Neuronal stem cell (in vitro differentiated cells): ENCODE results near the gene EPB41L2.

ENCODE experiments used
- DNase-seq: peaks from one replicate; pipeline ENCODE4 v3.0.0-alpha.2; 2013; ENCODE audit warnings: low spot score
- H2AFZ ChIP-seq: one replicate; pipeline ENCODE4 v1.6.1; 2013; ENCODE audit warnings: mild to moderate bottlenecking, low read length, inconsistent platforms
- H2AK5ac ChIP-seq: 2 replicates; pipeline ENCODE4 v1.6.1; 2013; ENCODE audit warnings: low read depth, mild to moderate bottlenecking, inconsistent platforms, low read length, moderate library complexity, mixed read lengths
- H2BK120ac ChIP-seq: 2 replicates; pipeline ENCODE4 v1.6.1; 2013; ENCODE audit warnings: low read depth, mild to moderate bottlenecking, inconsistent platforms, low read length, moderate library complexity, mixed read lengths
- H2BK12ac ChIP-seq: one replicate; pipeline ENCODE4 v1.6.1; 2013; ENCODE audit warnings: low read length, inconsistent platforms
- H2BK15ac ChIP-seq: 2 replicates; pipeline ENCODE4 v1.6.1; 2013; ENCODE audit warnings: mild to moderate bottlenecking, low read length, inconsistent platforms, mixed read lengths
- H2BK5ac ChIP-seq: one replicate; pipeline ENCODE4 v1.6.1; 2013; ENCODE audit warnings: inconsistent platforms, mild to moderate bottlenecking, low read length, moderate library complexity
- H3K14ac ChIP-seq: one replicate; pipeline ENCODE4 v1.6.1; 2013; ENCODE audit warnings: low read length, inconsistent platforms
- H3K18ac ChIP-seq: 2 replicates; pipeline ENCODE4 v1.6.1; 2013; ENCODE audit warnings: low read length, inconsistent platforms
- H3K23ac ChIP-seq: 2 replicates; pipeline ENCODE4 v1.6.1; 2013; ENCODE audit warnings: low read depth, mild to moderate bottlenecking, mixed read lengths, low read length, inconsistent platforms; ENCODE audit not compliant: poor library complexity
- H3K27ac ChIP-seq: replicated peaks from 3 replicates; pipeline ENCODE4 v1.5.1; 2013; ENCODE audit warnings: low read length, inconsistent platforms
- H3K27me3 ChIP-seq, 3 experiments: 2 replicates each; pipeline ENCODE4 v1.6.1; 2013; ENCODE audit warnings: low read length in 3 of 3, mild to moderate bottlenecking in 2 of 3, inconsistent platforms in 1 of 3, low read depth in 1 of 3, mixed read lengths in 1 of 3, moderate library complexity in 1 of 3; ENCODE audit not compliant: control insufficient read depth in 3 of 3, insufficient read depth in 3 of 3
- H3K36me3 ChIP-seq, 2 donors: replicated peaks in 1 of 2; 2 replicates each; pipeline ENCODE4 v1.6.1; 2013; ENCODE audit warnings: low read length in 2 of 2; ENCODE audit not compliant: control insufficient read depth in 2 of 2, insufficient read depth in 2 of 2
- H3K4ac ChIP-seq: 2 replicates; pipeline ENCODE4 v1.6.1; 2013; ENCODE audit warnings: inconsistent platforms, mild to moderate bottlenecking, low read length, moderate library complexity
- H3K4me1 ChIP-seq, 2 donors: 1 replicate in 1 of 2; 2 replicates in 1 of 2; pipeline ENCODE4 v1.6.1; 2013; ENCODE audit warnings: low read length in 2 of 2, low read depth in 1 of 2; ENCODE audit not compliant: control insufficient read depth in 2 of 2, insufficient read depth in 1 of 2
- H3K4me2 ChIP-seq: one replicate; pipeline ENCODE4 v1.6.1; 2013; ENCODE audit warnings: mild to moderate bottlenecking, low read length, inconsistent platforms; ENCODE audit not compliant: insufficient read depth, poor library complexity, severe bottlenecking
- H3K4me3 ChIP-seq, 2 donors: 2 replicates each; pipeline ENCODE4 v1.5.1; 2013; ENCODE audit warnings: low read length in 2 of 2, mild to moderate bottlenecking in 2 of 2, inconsistent platforms in 1 of 2, moderate library complexity in 1 of 2
- H3K79me1 ChIP-seq: one replicate; pipeline ENCODE4 v1.6.1; 2013; ENCODE audit warnings: low read depth, mild to moderate bottlenecking, inconsistent platforms, low read length, moderate library complexity
- H3K9ac ChIP-seq: one replicate; pipeline ENCODE4 v1.6.1; 2013; ENCODE audit warnings: mild to moderate bottlenecking, low read depth, low read length, inconsistent platforms; ENCODE audit not compliant: poor library complexity
- H3K9me3 ChIP-seq, 2 donors: replicated peaks in 1 of 2; 2 replicates each; pipeline versions ENCODE3 to v1.6.1; 2013; ENCODE audit warnings: low read length in 2 of 2, mild to moderate bottlenecking in 2 of 2, inconsistent platforms in 1 of 2, low read depth in 1 of 2, mixed read lengths in 1 of 2, moderate library complexity in 1 of 2; ENCODE audit not compliant: control insufficient read depth in 2 of 2, insufficient read depth in 1 of 2
- H4K8ac ChIP-seq: one replicate; pipeline ENCODE4 v1.6.1; 2013; ENCODE audit warnings: low read depth, mild to moderate bottlenecking, inconsistent platforms, low read length, moderate library complexity
- H4K91ac ChIP-seq: one replicate; pipeline ENCODE4 v1.6.1; 2013; ENCODE audit warnings: low read length, low read depth, mild to moderate bottlenecking, inconsistent platforms; ENCODE audit not compliant: poor library complexity
- WGBS, 2 donors: extraction: QIAGEN DNeasy Blood & Tissue Kit; methylation state at CpG; one replicate each; pipeline ENCODE4 v1.1.7; 2013; ENCODE audit warnings: missing lambda C conversion rate in 2 of 2, mixed read lengths in 1 of 2; ENCODE audit not compliant: insufficient read length in 2 of 2, insufficient replicate concordance in 1 of 2; ENCODE audit errors: extremely low coverage in 2 of 2; 5-methylcytosine and 5-hydroxymethylcytosine counted together

The EPB41L2 gene

DNA sequence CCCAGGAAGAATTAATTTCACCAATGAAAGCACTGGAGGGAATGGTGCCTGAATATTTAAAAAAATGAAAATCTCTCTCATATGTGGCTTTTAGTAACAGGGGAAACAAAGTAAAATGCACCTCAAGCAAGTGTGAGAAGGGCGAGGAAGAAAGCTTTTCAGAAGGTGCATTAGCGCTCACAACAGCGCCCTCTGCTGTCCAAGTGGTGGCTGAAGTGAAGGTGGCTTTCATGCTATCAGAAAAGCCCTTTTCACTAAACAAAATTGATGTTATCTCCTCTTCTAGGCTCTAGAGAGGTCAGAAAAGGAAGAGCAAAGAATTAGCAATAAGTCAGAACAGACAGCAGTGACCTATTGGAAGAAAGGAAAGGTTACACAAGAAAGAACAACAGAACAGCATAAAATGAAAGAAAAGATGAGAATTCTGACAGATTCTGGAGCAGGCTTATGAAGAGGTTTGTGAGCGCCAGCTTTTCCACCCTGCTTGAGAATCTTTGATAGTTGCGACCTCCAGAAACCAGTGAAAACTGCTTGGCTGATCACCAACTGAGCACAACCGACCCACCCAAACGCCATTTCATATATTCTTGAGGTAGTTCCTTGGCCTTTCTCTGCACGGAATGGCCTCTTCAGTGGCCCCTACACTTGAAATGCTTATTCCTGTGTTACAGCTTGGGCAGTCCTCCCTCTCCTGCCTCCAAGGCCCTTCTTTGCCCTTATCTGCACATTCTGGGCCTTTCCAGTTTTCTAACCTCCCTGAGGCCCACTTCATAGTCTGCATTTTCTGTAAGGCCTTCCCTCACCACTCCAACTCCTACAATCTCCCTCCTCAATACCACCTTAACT is 190.6 kb downstream of the EPB41L2 start:
- peaks cover 1 to 5% of the 10 kb centered on the region in 2 donors for H3K4me1 ChIP-seq
- H3K79me1 ChIP-seq = no peaks in the 10 kb centered on the region
- H3K4me2 ChIP-seq = no peak overlapping the region
- H3K9ac ChIP-seq = no peak overlapping the region
- peak; percentile 66 for DNase-seq
- no peak overlapping the region for H2BK5ac ChIP-seq
- H2BK12ac ChIP-seq = no peak overlapping the region
- no peak overlapping the region for H3K4ac ChIP-seq
- H3K27ac ChIP-seq = no peak overlapping the region
- no peak overlapping the region for H2BK15ac ChIP-seq
- no peak overlapping the region for H3K18ac ChIP-seq
- H2AFZ ChIP-seq = no peak overlapping the region
- no peak overlapping the region for H4K8ac ChIP-seq
- WGBS, 2 donors = no CpG with 5 or more reads among the region's 8 CpGs
- H3K23ac ChIP-seq = no peak overlapping the region
- H3K4me3 ChIP-seq = no peak overlapping the region
- H2BK120ac ChIP-seq = no peak overlapping the region
- peaks cover 0 to 2% of the 10 kb centered on the region in 2 donors for H3K9me3 ChIP-seq
- H3K14ac ChIP-seq = no peak overlapping the region
- peaks cover 3 to 8% of the 10 kb centered on the region in 2 donors for H3K36me3 ChIP-seq
- no peak overlapping the region for H2AK5ac ChIP-seq
- H4K91ac ChIP-seq = no peak overlapping the region
- no peaks in the 10 kb centered on the region for H3K27me3 ChIP-seq

DNA sequence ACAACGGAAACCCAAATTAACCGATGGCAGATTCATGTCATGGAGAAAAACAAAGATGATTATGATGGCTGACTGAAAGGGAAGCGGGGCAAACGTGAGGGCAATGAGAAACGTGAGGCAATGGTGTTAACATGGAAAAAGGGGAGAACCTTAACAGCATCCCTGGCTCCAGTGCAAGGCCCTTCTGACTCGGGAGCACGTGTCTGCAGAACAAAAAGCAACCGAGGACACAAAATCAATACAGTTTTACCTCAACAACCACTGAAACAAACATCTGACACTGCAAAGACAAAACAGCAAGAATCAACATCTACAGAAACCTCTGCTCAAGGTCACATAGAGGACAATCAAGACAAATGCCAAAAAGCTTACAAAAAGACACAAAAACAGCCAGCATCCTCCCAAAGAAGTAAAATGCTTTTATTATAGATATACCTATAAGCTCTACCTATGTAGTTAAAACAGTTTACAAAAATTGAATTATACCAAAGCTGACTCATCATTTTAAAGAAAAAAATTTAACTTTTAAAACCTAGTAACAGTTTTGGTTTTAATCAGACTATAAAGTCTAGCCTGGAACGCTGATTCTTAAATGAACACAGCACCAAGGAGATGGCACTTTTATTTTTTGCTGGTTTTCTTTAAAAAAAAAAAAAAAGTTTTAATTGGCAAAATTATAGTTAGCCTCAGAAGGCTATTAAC is 192.7 kb downstream of the EPB41L2 start:
- Histone ChIP-seq H2BK12ac (no peak overlapping the region), H3K18ac (no peak overlapping the region), H3K9me3 (peaks cover 0 to 2% of the 10 kb centered on the region in 2 donors), H3K4ac (no peak overlapping the region), H3K36me3 (peaks cover 3 to 18% of the 10 kb centered on the region in 2 donors), H3K23ac (no peak overlapping the region), H2AFZ (no peak overlapping the region), H2BK5ac (no peak overlapping the region), H3K14ac (no peak overlapping the region), H4K91ac (no peak overlapping the region), H2AK5ac (no peak overlapping the region), H3K9ac (no peak overlapping the region), H3K4me3 (no peak overlapping the region), H3K79me1 (no peaks in the 10 kb centered on the region), H2BK15ac (no peak overlapping the region), H3K27me3 (no peaks in the 10 kb centered on the region), H3K4me2 (no peak overlapping the region), H2BK120ac (no peak overlapping the region), H3K27ac (no peak overlapping the region), H3K4me1 (peaks cover 1 to 5% of the 10 kb centered on the region in 2 donors), H4K8ac (no peak overlapping the region)
- no peak for DNase-seq
- WGBS, 2 donors = no CpG with 5 or more reads among the region's 9 CpGs

DNA sequence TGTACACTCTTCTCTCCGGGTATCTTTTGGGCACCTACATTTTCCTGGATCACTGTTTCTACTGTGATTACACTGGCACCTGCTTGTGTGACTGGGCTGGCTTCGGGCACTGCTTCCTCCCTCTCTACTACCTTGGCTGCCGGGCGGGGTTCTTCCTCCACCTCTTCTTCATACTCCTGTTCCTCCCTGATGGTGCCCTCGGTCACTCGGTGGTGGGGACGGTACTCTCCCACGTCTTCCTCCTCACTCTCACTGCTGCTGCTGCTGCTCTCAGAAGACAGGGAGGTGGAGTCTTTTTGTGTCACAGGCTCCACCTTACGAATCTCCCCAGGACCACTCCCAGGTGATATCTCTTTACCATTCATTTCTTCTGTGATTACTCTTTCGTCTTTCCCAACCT is 193.4 kb downstream of the EPB41L2 start:
- Histone ChIP-seq H3K4me3 (no peak overlapping the region), H3K4me1 (peaks cover 1 to 5% of the 10 kb centered on the region in 2 donors), H3K79me1 (no peaks in the 10 kb centered on the region), H4K8ac (no peak overlapping the region), H2AK5ac (no peak overlapping the region), H3K23ac (no peak overlapping the region), H3K27ac (no peak overlapping the region), H2AFZ (no peak overlapping the region), H3K27me3 (no peaks in the 10 kb centered on the region), H2BK5ac (no peak overlapping the region), H3K14ac (no peak overlapping the region), H3K4me2 (no peak overlapping the region), H3K9ac (no peak overlapping the region), H3K4ac (no peak overlapping the region), H4K91ac (no peak overlapping the region), H2BK120ac (no peak overlapping the region), H2BK15ac (no peak overlapping the region), H3K9me3 (peaks cover 0 to 2% of the 10 kb centered on the region in 2 donors), H3K18ac (no peak overlapping the region), H3K36me3 (peaks cover 3 to 22% of the 10 kb centered on the region in 2 donors), H2BK12ac (no peak overlapping the region)
- no peak for DNase-seq
- WGBS, 2 donors = no CpG with 5 or more reads among the region's 10 CpGs

DNA sequence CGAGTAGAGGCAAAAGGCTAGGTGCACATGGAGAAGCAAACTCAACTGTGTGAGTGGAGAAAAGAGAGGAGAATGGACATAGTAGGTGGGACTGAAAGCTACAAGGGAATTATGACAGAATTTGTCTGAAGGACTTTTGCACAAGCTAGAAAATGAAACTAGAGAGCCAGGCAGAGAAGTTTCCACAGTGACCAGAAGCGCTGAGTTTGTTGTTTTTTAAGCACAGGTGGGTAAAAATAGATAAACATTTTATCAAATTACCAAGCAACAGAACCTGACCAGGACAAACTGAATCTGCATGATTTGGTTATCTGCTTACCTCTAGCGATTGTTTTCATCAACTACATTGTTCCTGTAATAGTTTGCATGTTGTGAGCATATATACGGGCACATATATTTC is 197.3 kb downstream of the EPB41L2 start:
- no peak overlapping the region for H3K4ac ChIP-seq
- no peak overlapping the region for H3K14ac ChIP-seq
- H3K23ac ChIP-seq = no peak overlapping the region
- H4K91ac ChIP-seq = no peak overlapping the region
- H2AK5ac ChIP-seq = no peak overlapping the region
- peaks cover 1 to 5% of the 10 kb centered on the region in 2 donors for H3K4me1 ChIP-seq
- no peak overlapping the region for H3K4me3 ChIP-seq
- no peak overlapping the region for H3K4me2 ChIP-seq
- H3K36me3 ChIP-seq = peaks cover 6 to 38% of the 10 kb centered on the region in 2 donors
- no peak overlapping the region for H2BK15ac ChIP-seq
- no peak overlapping the region for H2AFZ ChIP-seq
- no peak overlapping the region for H4K8ac ChIP-seq
- H2BK120ac ChIP-seq = no peak overlapping the region
- no peak overlapping the region for H3K18ac ChIP-seq
- H3K9me3 ChIP-seq = peaks cover 0 to 2% of the 10 kb centered on the region in 2 donors
- H3K79me1 ChIP-seq = no peaks in the 10 kb centered on the region
- no peaks in the 10 kb centered on the region for H3K27me3 ChIP-seq
- no peak overlapping the region for H2BK5ac ChIP-seq
- DNase-seq = no peak
- WGBS, 2 donors = no CpG with 5 or more reads among the region's 4 CpGs
- no peak overlapping the region for H3K27ac ChIP-seq
- no peak overlapping the region for H3K9ac ChIP-seq
- no peak overlapping the region for H2BK12ac ChIP-seq
